ENCODE results near the gene JADE2. TPM values are rescaled to one million over a fixed set of nuclear protein-coding genes. Genes with fewer than 3 reads are reported as not detected.

The JADE2 gene
- total RNA-seq, 1 donor from 2014 or later, result 17.5 TPM

DNA sequence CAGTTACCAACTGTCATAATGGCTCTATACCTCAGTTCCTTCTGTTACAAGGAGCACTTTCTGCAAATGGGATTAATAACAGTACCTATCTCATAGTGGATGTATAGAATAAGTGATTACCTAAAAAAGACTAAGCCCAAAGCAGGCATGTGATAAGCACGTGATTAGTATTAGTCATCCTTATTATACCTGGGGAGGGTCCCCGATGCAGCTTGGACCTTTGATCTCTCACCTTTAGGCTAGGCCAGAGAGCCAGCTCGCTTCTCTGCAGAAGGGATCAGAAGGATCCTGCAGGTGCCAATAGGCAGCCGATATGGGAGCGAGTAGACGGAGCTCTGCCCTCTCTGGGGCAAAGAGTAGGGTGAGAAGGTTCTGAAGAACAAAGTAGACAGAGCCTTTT, 4.0 kb downstream of the JADE2 start:
- DNase-seq (ENCODE audit: low read depth in 2 of 2), result no peak

DNA sequence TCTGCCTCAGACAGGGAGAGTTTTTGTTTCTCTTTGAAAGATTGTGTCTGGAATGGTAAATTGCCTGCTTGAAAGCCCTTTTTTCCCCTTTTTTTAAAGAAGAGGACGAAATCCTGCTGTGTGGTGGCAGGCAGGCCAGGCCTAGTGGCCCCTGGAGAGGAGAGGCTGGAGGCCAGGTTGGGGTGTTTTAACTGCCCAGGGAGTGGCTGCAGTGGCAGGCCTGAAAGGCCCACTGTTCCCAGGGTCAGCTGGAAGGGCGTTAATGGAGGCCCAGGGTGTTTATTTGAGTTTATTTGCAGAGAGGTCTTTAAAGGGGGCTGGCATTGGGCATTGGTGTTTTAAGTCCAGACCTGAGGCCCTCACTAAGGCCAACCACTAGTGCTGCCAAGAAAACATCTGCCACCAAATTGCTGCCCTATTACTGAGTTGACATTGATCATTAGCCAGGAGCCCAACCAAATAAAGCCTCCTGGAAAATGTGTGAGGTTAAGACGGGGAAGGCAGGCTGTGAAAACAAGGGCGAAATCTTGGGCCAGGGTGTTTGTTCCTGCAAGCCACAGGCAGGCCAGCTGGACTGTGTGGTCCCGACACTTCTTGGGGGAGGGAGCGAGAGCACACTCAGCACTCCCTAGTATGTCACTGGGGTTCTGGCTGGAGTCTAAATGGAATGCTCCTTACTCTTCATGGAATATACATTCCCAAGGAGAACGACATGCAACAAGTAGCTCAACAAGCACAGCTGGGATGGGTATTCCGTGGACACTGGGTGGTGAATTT, 5.0 kb downstream of the JADE2 start:
- no peak for DNase-seq (ENCODE audit: low read depth in 2 of 2)

DNA sequence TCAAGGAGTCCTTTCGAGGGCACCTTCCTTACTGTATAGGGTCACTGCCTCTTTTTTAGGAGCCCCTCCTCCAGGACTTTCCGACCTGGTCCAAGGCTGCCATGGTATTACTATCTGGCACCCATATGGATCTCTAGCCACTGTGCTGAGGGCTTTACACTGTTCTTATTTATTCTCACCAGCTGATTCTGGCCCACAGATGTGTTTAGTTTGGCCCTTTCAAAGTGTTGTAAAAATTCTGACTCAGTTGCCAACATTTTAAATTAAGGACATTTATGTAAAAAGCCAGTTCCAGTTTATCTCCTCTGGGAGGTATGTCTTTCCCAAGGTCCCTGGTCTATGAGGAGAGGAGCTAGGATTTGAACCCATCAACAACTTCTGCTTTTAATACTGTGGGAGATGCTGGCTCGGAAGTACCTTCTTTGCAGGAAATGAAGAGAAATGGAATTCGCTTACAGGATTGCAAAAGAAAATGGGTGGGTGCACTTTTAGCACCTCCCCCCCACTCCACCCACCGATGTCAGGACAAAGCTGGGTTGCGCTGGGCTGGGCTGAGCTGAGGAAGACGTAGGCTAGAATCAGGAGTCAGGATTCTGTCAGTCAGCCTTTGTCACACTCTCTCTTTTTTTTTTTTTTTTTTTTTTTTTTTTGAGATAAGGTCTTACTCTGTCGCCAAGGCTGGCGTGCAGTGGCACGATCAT, 7.8 kb downstream of the JADE2 start:
- DNase-seq (ENCODE audit: low read depth in 2 of 2), result no peak

DNA sequence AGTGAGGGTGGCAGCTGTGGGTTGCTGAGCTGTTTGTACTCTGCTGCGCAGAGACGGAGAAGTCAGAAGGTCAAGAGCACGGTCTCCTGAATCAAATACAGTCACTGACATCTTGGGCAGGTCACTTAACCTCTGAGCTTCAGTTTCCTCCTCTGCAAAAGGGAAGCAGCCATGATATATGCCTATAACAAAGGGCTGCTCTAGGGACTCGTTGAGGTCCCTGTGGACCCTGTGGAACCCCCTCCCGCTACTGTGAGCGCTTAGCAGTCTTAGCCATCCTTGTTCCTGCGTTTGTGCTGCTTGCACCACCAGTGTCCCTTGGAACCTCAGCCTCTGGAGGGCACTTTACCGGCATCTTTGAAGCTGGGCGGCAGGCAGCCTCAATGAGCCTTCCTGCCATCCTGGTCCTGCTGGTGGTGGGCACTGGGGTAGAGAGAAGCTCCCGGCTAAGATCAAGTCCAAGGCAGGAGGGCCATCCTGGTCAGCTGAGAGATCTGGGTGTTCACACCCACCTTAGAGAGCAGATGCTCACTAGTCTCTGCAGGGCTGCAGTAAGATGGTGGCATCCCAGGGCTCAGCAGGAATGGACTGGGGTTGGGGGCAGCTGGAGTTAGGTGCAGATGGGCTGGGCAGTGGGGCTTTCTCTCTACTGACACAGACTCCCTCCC, 8.7 kb downstream of the JADE2 start:
- DNase-seq (ENCODE audit: low read depth in 2 of 2), result no peak

DNA sequence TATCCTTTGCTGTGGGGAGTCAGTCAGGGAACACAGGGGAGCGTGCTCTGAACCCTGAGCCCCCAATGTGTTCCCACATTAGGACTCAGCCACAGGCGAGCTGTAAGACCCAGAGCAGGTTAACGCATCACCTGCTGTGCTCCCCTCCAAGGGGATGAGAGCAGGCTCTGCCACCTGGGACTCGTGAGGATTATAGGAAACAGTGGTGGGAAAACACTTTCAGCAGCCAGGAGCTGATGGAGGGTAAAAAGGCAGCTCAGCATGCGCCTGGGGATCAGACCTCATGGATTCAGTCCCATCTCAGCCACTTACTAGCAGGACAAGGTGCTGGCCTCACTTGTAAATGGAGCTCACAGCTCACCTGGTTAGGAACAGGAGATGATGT, 9.2 kb downstream of the JADE2 start:
- DNase-seq (ENCODE audit: low read depth in 2 of 2), result no peak

DNA sequence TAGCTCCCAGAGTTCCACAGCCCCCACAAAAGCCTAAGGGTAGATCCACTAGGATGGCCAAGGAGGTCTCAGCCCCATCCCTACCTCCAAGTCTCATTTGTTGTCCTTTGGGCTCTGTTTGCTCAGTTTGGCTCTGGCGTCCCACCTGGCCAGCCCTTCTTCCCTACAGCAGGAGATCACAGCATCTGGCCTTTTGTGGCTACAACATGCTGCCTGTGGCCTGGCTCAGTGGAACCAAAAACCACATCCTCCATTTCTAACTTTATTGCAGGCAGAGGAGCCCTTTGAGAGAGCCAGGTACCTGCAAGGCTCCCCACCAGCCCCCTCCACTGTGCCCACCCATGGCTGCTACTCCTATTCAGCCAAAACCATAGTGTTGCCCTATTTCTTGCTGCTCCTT, 11.4 kb downstream of the JADE2 start:
- no peak for DNase-seq (ENCODE audit: low read depth in 2 of 2)

DNA sequence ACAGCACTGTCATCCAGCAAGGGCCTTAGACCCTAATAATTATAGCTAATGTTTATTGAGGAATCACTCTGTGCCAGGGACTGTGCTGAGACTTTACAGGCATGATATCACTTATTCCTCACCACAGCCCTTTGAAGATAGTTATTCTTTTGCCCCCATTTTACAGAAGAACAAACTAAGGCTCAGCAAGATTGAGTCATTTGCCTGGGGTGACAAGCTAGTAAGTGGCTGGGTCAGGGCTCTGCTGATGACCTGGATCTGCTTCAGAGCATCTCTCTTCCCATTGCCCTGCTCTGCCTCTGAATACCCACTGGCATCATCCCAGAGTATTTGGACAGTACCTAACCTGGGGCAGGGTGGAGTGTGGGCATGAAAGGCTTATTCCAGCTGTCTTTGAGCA, 11.8 kb downstream of the JADE2 start:
- DNase-seq (ENCODE audit: low read depth in 2 of 2), result no peak

DNA sequence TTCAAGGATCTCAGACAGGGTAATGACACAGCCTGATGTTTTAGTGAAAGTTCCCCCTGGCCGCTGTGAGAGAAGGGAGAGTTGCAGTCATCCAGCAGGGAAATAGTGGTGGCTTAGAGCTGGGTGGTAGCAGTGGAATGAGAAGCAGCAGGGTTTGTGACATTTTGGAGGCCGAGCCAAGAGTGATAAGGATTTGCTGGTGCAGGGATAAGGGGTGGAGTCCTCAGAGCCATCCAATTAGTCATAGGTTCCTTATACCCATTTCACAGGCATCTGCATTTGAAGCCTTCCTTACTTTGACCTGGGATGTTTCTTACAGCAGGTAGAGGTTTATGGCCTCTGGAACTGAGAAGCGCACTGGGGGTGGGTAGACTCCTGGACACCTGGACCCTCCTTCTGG, 12.8 kb downstream of the JADE2 start:
- no peak for DNase-seq (ENCODE audit: low read depth in 2 of 2)

DNA sequence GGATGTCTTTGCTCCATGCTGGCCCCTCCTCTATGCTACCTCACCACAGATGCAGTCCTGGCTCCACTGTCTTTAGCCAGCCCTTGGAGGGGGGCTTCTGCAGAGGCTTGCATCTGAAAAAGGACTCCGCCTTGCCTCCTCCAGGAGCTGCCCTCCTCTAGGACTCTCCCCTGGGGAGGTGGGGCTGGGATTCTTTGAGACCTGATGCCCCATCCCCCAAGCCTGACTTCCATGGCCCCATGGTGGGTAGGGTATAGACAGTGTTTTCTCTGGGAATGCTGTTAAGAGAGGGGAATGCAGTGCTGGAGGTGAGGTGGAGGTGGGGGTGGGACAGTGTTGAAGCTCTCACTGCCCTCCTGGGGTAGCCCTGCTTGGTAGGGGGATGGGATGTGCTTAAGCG, 14.3 kb downstream of the JADE2 start:
- DNase-seq (ENCODE audit: low read depth in 2 of 2), result no peak

DNA sequence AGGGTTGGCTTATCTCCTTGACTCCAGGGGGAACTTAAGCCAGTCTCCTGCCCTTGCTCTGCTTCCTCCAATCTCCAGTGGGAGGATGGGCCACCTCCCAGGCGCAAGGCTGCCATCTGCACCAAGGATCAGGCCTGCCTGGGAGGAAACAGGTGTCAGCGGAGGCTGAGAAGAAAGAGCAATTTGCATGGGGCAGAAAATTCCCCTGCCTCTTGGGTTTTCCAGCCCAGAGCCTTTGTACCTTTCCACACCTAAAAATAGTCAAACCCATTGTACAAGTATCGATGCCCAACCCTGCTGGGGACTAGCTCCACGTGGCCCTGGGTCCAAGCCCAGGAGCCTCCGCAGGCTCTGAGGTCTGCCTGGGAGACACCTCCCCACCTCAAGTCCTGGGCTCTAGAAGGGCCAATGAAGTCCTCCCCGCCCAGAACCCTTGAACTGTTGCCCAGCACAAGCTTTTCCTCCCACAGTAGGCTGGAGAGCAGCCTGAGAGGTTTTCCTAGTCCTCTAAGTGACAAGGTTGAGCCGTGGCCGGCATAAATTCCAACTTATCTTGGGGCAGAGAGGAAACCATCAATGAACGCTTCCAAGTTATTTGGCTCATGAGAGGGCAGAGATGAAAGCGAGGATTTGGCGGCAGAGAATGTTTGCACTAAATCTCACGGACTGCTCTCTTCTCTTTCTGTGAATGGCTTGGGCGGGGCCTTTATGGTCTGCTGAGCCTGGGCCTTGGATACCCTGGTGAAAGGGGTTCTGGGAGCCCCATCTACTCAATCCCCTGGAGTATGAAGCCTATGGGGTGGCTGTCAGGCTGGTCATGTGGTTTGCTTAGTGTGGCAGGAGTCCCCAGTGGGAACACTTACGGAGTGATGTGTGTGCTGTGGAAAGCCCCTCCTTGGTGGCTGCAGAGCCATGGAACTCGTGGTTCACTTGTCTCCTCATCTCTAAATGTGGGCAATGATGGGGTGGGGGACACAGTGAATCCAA, 15.6 kb downstream of the JADE2 start:
- DNase-seq (ENCODE audit: low read depth in 2 of 2), result no peak

DNA sequence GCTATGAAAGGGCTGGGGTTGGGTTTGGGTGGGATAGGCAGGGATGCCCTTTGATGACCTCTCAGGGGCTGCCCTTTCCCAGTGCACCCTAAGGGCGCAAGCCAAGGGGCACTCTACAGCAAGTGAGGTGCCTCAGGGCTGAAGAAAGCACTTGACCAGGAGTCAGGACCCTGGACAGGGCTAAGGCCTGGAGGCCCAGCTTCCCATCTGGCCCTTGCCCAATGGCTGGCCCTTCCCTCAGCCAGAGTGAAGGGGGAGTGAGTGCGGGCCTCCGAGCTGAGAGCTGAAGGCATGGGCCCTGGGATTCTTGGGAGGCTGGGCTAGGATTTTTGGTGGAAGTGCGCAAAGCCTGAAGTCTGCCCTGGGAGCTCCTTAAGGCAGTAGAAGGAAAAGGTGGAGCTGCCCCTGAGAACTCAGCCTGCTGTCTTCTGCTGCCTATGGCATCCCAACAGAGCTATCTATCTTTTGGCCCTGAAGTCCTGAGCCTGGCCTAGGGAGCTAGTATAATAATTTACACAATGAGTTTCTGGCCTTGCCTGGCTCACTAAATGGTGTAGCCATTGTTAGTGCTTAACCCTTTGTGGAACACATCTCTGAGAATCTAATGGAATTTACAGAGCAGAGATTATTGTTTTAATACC, 16.4 kb downstream of the JADE2 start:
- DNase-seq (ENCODE audit: low read depth in 2 of 2), result peak; percentile 60 to 63

DNA sequence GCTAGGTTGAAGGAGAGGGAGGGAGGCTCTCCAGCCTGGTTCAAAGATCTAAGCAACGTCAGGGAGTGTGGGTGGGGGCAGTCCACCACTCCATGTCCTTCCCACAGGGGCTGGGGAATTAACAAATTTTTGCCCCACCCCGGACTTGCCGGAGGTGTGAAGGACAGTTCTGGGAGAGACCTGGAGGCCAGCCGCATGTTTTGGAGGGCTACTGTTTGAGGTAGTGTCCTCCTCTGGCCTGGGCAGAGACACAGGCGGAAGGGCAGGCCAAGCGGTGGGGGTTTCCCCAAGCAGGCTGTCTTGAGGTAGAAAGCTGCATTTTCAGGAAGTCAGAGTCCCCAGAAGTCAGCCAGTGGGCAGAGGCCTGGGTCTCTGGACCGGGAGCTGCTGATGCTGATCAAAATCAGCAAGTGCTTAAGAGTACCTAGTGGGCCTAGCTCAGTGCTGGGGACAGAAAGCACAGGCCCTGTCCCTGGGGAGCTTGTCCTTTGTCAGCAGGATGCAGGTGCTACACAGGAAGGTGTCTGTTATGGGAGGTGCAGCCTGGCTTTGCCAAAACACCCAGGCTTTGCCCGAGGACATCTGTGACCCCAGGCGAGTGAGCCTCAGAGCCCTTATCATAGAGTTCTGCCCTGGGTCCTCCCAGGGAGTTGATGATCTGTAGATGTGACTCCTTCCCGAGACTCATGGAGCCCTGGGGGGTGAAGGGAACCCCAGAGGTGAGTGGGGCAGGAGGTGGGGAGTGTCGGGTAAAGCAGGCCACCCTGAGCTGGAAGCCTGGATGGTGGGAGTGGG, 18.5 kb downstream of the JADE2 start:
- no peak for DNase-seq (ENCODE audit: low read depth in 2 of 2)

DNA sequence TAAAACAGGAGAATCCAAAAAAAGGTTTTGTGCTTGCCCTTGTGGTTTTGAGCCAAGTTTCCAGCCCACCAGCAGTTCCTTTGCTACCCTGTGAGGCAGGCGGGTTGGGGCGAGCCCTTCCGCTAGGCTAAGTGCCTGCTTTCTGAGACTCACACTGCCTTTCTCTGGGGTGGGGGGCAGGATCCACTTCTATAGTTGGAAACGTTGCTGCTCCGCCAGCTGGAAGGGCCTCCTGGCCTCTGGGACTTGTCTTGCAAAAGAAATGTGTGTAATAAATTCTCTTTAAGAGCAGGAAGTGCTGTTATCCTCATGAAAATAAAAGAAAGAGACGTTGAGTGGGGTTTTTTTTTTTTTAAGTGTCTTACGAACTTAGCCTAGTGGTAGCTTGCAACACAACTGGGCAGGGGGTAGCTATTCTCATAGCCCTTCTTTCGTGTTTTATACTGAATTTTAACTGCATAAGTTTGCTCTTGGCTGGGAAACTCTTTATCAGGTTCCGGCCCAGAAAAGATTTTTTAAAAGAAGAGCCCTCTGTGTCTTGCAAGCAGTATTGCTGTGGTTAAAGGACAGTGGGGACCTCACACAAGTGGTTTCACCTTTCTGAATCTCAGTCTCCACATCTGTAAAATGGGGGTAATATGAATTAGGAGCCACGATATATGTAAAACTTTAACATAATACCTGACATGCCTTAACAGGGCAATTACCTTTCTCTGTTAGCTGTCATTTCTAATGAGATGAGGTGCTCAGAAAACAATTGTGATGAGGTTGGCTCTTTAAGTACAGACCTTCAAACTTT, 19.8 kb downstream of the JADE2 start:
- no peak for DNase-seq (ENCODE audit: low read depth in 2 of 2)

DNA sequence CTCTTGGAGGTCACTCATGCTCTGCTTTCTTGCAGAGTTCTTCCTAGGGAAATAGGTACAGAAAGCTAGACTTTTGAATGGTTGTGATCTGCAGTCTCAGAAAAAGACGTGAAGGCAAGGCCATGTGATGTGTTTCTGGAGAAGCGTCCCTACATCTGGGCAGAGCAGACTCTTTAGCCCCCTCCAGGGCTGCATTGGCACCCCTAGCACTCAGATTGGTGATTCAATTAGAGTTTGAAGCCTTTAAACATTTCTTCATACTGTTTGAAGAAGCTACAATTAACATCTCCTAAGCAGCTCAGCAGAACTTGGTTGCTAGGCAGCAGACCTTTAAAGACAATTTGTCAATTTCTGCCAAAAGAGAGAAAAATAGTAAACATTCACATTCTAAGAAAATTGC, 21.6 kb downstream of the JADE2 start:
- DNase-seq (ENCODE audit: low read depth in 2 of 2), result no peak

DNA sequence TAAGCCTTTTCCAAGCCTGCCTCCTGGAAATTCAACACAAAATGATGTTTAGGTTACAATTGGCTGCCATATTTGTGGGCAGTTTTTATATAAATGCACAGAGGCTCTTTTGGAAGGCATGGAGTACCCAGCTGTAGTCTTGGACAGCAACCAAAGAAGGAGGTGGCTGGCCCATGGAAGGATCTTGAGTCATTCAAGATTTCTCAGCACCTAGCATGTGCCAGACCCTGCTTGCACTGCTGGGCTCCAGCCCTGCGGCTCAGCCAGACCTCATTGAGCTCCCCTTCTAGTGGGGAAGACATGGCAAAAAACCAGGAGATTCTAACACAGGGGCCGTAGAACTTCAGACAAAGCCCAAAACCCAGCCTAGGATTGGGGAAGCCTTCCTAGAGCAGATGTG, 22.1 kb downstream of the JADE2 start:
- peak in 1 of 2 donors; percentile 73 for DNase-seq (ENCODE audit: low read depth in 2 of 2)

DNA sequence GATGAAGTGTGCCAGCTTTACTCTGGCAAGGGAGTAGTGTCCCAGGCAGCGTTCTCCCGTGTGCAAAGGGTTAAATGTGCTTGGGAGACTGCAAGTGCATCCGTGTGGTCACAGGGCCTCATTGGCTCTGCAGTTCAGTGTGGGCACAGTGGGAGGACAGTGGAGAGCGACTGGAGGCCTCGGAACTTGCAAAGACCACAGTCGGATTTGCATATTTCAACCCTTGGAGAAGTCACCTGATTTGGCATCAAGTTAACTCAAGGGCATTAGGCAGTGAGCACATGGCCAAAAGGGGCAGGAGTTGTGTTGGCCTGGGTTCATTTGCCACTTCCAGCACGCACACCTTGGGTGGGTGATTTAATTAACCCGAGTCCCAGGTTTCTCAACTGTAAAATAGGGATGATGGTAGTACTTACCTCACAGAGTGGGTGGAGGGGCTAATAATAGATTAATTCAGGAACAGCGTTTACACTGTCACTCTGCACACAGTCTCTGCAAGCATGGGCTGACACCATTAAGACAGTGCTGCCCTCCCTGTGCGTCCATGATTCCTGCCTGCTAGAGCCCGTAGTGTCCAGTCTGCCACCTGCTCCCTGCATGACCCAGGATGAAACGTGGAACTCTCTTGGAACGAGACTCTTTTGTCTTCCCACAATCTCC, 22.7 kb downstream of the JADE2 start:
- DNase-seq (ENCODE audit: low read depth in 2 of 2), result no peak

DNA sequence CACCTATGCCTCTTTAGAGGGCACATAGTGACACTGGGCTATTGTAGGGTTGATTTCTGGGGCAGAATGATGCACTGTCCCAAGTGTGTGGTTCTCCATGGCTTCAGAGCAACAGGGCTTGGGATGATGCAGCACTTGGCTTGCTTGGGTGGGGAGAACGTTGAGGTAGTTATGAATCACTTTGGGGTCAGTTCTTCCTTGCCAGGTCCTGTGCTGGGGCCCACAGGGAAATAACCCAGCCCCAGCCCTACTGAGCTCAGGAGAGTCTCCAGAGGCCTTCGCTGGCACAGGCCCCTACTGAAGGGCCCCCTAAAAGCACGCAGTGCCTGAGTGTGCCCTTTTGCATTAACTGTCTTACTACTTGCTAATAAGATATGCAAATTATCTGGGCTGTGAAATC, 24.2 kb downstream of the JADE2 start:
- peak in 1 of 2 donors; percentile 60 for DNase-seq (ENCODE audit: low read depth in 2 of 2)

DNA sequence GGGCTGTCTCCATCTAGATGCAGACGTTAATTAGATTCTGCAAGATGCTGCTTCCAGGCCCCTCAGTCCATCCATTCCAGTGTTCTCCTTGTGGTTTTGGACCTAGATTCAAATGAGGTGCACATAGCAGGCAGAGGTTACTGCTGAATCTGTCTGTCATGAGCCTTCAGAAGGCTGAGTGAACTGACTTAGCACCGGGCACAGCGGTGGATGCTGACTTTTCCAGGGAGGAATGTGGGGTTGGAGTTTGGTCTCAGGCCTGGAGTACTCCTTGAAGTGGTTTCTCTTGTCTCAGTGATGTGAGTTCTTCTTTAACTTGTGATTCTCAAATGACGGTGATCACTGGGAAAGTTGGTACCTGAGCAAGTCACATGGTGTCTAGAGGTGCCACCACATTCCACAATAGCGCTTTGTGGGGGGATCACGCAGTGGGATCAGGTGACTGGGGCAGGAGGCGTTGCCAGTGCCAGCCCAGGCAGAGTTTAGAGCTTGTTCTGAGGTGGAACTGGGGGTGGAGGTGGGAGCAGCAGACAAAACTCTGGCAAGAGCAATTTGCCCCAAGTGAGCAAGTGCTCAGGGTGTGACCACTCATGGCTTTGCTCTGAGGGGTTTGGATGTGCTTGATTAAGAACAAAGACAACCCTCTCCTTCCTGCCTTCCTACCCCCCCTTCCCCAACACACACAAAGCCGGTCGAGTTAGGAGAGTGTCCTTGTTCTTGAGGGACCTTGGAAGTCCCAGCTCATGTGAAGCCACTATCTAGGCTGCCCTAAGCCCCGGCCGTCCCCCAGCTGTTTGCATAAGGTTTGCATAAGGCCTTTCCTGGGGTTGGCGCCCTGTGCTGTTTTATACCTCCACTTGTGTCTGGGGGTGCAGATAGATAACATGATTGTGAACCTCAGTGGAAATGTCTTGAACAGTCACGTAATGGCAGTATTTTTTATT, 25.1 kb downstream of the JADE2 start:
- DNase-seq (ENCODE audit: low read depth in 2 of 2), result no peak

Measured in lung microvascular endothelial cell (primary cell).